Endodermal cell (in vitro differentiated cells): ENCODE data around the gene TSPAN9. TPM values are rescaled to one million over a fixed set of nuclear protein-coding genes. Genes with fewer than 3 reads are reported as not detected.
A peak's percentile ranks its signal among the peaks of the same experiment; 100 is the strongest.

Experiments
- DNase-seq: peaks from one replicate; pipeline ENCODE4 v3.0.0-alpha.2; 2017
- H3K27ac ChIP-seq: 2 replicates; pipeline ENCODE4 v1.5.1; 2013; ENCODE audit warnings: mild to moderate bottlenecking, low read depth, low read length, moderate library complexity
- H3K27me3 ChIP-seq: 2 replicates; pipeline ENCODE4 v1.6.1; 2013; ENCODE audit warnings: mild to moderate bottlenecking, low read length, moderate library complexity; ENCODE audit not compliant: insufficient read depth, control insufficient read depth, poor library complexity, severe bottlenecking
- H3K36me3 ChIP-seq: 2 replicates; pipeline ENCODE4 v1.7.0; 2013; ENCODE audit warnings: mild to moderate bottlenecking, low read length, moderate library complexity; ENCODE audit not compliant: control insufficient read depth, insufficient read depth
- H3K4me1 ChIP-seq: one replicate; pipeline ENCODE4 v1.7.0; 2013; ENCODE audit warnings: low read length; ENCODE audit not compliant: control insufficient read depth, insufficient read depth
- H3K4me3 ChIP-seq: 2 replicates; pipeline ENCODE4 v1.5.1; 2013; ENCODE audit warnings: mild to moderate bottlenecking, low read length, moderate library complexity
- H3K9ac ChIP-seq: 2 replicates; pipeline ENCODE4 v1.6.1; 2013; ENCODE audit warnings: mild to moderate bottlenecking, low read length, moderate library complexity; ENCODE audit not compliant: poor library complexity, severe bottlenecking; ENCODE audit errors: extremely low read depth
- H3K9me3 ChIP-seq: 2 replicates; pipeline ENCODE4 v1.6.1; 2013; ENCODE audit warnings: mild to moderate bottlenecking, low read length, moderate library complexity; ENCODE audit not compliant: control insufficient read depth
- H3K27ac Mint-ChIP-seq: 2 replicates; pipeline ENCODE4 v1.8.0; 2020; ENCODE audit warnings: mixed read lengths
- H3K27me3 Mint-ChIP-seq: 2 replicates; pipeline ENCODE4 v1.8.0; 2021; ENCODE audit warnings: mild to moderate bottlenecking, mixed read lengths; ENCODE audit not compliant: insufficient read depth
- H3K36me3 Mint-ChIP-seq: 2 replicates; pipeline ENCODE4 v1.8.0; 2020; ENCODE audit warnings: low read depth, mixed read lengths
- H3K4me1 Mint-ChIP-seq: 2 replicates; pipeline ENCODE4 v1.8.0; 2020; ENCODE audit warnings: mixed read lengths
- H3K4me3 Mint-ChIP-seq: 2 replicates; pipeline ENCODE4 v1.8.0; 2020; ENCODE audit warnings: mild to moderate bottlenecking, moderate library complexity, mixed read lengths
- H3K9me3 Mint-ChIP-seq: 2 replicates; pipeline ENCODE4 v1.8.0; 2020; ENCODE audit warnings: mild to moderate bottlenecking, mixed read lengths
- CTCF ChIP-seq: fragments of 200-600 bp; sonication (generic); conservative IDR thresholded peaks from 2 replicates; pipeline ENCODE4 v1.5.0; 2021; ENCODE audit warnings: antibody characterized with exemption, mild to moderate bottlenecking
- WGBS, 2 experiments: methylation state at CpG; one replicate each; pipeline versions ENCODE4 v1.1.5 to v1.1.7; 2013; ENCODE audit warnings: missing lambda C conversion rate in 2 of 2, mixed read lengths in 1 of 2; ENCODE audit not compliant: insufficient coverage in 1 of 2, insufficient read length in 1 of 2; 5-methylcytosine and 5-hydroxymethylcytosine counted together
- total RNA-seq, 2 donors: library from RNA; stranded (reverse); fragmentation: NEBNext Ultra II Directional in 1 of 2; extraction: Animal tissue kit (Norgen Biotek cat#: 25700) in 1 of 2; gene quantifications; 2 replicates in 1 of 2; 3 replicates in 1 of 2; pipeline ENCODE4 v1.2.1, GENCODE V29; 2021

The TSPAN9 gene
- total RNA-seq, 2 donors from 2014 or later: 31.9 to 80.8 TPM

GRCh38 chr12:3241621-3242020 lies 164.4 kb downstream of the TSPAN9 start:
- Mint-ChIP-seq H3K27ac (no peak overlapping the region), H3K9me3 (peaks cover 4% of the 10 kb centered on the region), H3K27me3 (no peaks in the 10 kb centered on the region), H3K36me3 (peaks cover 15% of the 10 kb centered on the region), H3K4me1 (peaks cover 20% of the 10 kb centered on the region), H3K4me3 (no peak overlapping the region)
- WGBS, 2 experiments: 72 to 89% methylated on average over 4 to 15 of the region's 15 CpGs
- no peak overlapping the region for H3K4me3 ChIP-seq
- H3K9ac ChIP-seq: no peak overlapping the region
- no peak for TF ChIP-seq CTCF
- no peaks in the 10 kb centered on the region for H3K36me3 ChIP-seq
- no peaks in the 10 kb centered on the region for H3K27me3 ChIP-seq
- H3K27ac ChIP-seq: no peak overlapping the region
- no peaks in the 10 kb centered on the region for H3K9me3 ChIP-seq
- DNase-seq: no peak
- H3K4me1 ChIP-seq: peaks cover 3% of the 10 kb centered on the region

- peaks cover 4% of the 10 kb centered on the region for H3K9me3 Mint-ChIP-seq
- WGBS, 2 experiments: 93 to 97% methylated on average over 5 to 10 of the region's 10 CpGs
- Histone ChIP-seq H3K36me3 (no peaks in the 10 kb centered on the region), H3K4me1 (peaks cover 3% of the 10 kb centered on the region), H3K4me3 (no peak overlapping the region), H3K9ac (no peak overlapping the region), H3K9me3 (no peaks in the 10 kb centered on the region), H3K27me3 (no peaks in the 10 kb centered on the region), H3K27ac (no peak overlapping the region)
- H3K36me3 Mint-ChIP-seq: peaks cover 15% of the 10 kb centered on the region
- H3K27me3 Mint-ChIP-seq: no peaks in the 10 kb centered on the region
- no peak for DNase-seq
- H3K27ac Mint-ChIP-seq: no peak overlapping the region
- peak; percentile 53 for TF ChIP-seq CTCF
- peaks cover 13% of the 10 kb centered on the region for H3K4me1 Mint-ChIP-seq
- no peak overlapping the region for H3K4me3 Mint-ChIP-seq
Observed at GRCh38 chr12:3242199-3242863, 165.2 kb downstream of the TSPAN9 start.

- TF ChIP-seq CTCF: no peak
- peaks cover 23% of the 10 kb centered on the region for H3K4me1 Mint-ChIP-seq
- no peak overlapping the region for H3K4me3 Mint-ChIP-seq
- Histone ChIP-seq H3K36me3 (no peaks in the 10 kb centered on the region), H3K9ac (no peak overlapping the region), H3K27ac (no peak overlapping the region), H3K9me3 (no peaks in the 10 kb centered on the region), H3K4me1 (peaks cover 3% of the 10 kb centered on the region), H3K4me3 (no peak overlapping the region), H3K27me3 (no peaks in the 10 kb centered on the region)
- DNase-seq: no peak
- no peak overlapping the region for H3K27ac Mint-ChIP-seq
- 80 to 82% methylated on average over 9 to 14 of the region's 14 CpGs for whole genome bisulfite sequencing, 2 experiments
- H3K27me3 Mint-ChIP-seq: no peaks in the 10 kb centered on the region
- H3K9me3 Mint-ChIP-seq: peaks cover 4% of the 10 kb centered on the region
- H3K36me3 Mint-ChIP-seq: peaks cover 15% of the 10 kb centered on the region
Observed at GRCh38 chr12:3243376-3244084, 166.4 kb downstream of the TSPAN9 start.
